ENCODE data around the gene NNMT. TPM values are rescaled to one million over a fixed set of nuclear protein-coding genes. Genes with fewer than 3 reads are reported as not detected.

Gene NNMT
- polyA plus RNA-seq, 1 donor (not counting 4 experiments of a cell fraction or from before 2014, with no cell fraction given), result 0.13 TPM

- Histone ChIP-seq H3K36me3 (ENCODE audit: control insufficient read depth in 2 of 2, extremely low read depth in 1 of 2, insufficient read depth in 2 of 2, low read length in 2 of 2) (no peaks in the 10 kb centered on the region), H2AFZ (ENCODE audit: control insufficient read depth, low read length) (no peak overlapping the region), H4K20me1 (ENCODE audit: control insufficient read depth, extremely low read depth, insufficient read depth, low read length) (no peaks in the 10 kb centered on the region), H3K79me2 (ENCODE audit: control insufficient read depth, insufficient read depth, low read length) (no peaks in the 10 kb centered on the region), H3K9me1 (ENCODE audit: control insufficient read depth, extremely low read depth, insufficient read depth, low read length) (no peaks in the 10 kb centered on the region), H3K4me3 (ENCODE audit: control insufficient read depth in 2 of 3, extremely low read depth in 1 of 3, insufficient read depth in 2 of 3, low read depth in 1 of 3, low read length in 3 of 3) (no peak overlapping the region), H3K4me2 (ENCODE audit: control insufficient read depth, extremely low read depth, insufficient read depth, low read depth, low read length) (no peak overlapping the region), H3K9ac (ENCODE audit: control insufficient read depth, extremely low read depth, insufficient read depth, low read length) (no peak overlapping the region), H3K4me1 (ENCODE audit: control insufficient read depth, extremely low read depth, insufficient read depth, low read length) (no peaks in the 10 kb centered on the region), H3K9me3 (ENCODE audit: control insufficient read depth, low read depth, low read length) (no peaks in the 10 kb centered on the region), H3K27me3 (ENCODE audit: control insufficient read depth, extremely low read depth, insufficient read depth, low read length) (peaks cover 25% of the 10 kb centered on the region), H3K27ac (ENCODE audit: control insufficient read depth, insufficient read depth, low read length) (no peak overlapping the region)
- TF ChIP-seq CTCF (optimal IDR thresholded peaks at IDR 0.05 in 1 of 3, IDR thresholded peaks at IDR 0.05 in 1 of 3, conservative IDR thresholded peaks at IDR 0.05 in 1 of 3; ENCODE audit: extremely low read depth in 1 of 3, insufficient read depth in 2 of 3, low read length in 3 of 3), result no peak
- TF ChIP-seq EZH2 (IDR thresholded peaks at IDR 0.05; ENCODE audit: low read length), result no peak
- DNase-seq (ENCODE audit: low read depth, low spot score) (no peak), FAIRE-seq (no peak)
- dilution Hi-C loops (cut with MboI; ENCODE audit: extremely low pct_ligation_motif_present, low sequenced_read_pairs), result loop anchor here (25.0 kb wide), 1 partner anchor 226 kb away; no protein-coding TSS in a partner anchor
Observed at GRCh38 chr11:114263513-114264170, 32.6 kb upstream of the NNMT start.

- FAIRE-seq, result no peak
- Histone ChIP-seq H3K4me3 (ENCODE audit: control insufficient read depth in 2 of 3, extremely low read depth in 1 of 3, insufficient read depth in 2 of 3, low read depth in 1 of 3, low read length in 3 of 3) (no peak overlapping the region), H4K20me1 (ENCODE audit: control insufficient read depth, extremely low read depth, insufficient read depth, low read length) (no peaks in the 10 kb centered on the region), H3K9me3 (ENCODE audit: control insufficient read depth, low read depth, low read length) (no peaks in the 10 kb centered on the region), H3K27ac (ENCODE audit: control insufficient read depth, insufficient read depth, low read length) (no peak overlapping the region), H3K4me2 (ENCODE audit: control insufficient read depth, extremely low read depth, insufficient read depth, low read depth, low read length) (no peak overlapping the region), H3K4me1 (ENCODE audit: control insufficient read depth, extremely low read depth, insufficient read depth, low read length) (no peaks in the 10 kb centered on the region), H2AFZ (ENCODE audit: control insufficient read depth, low read length) (no peak overlapping the region), H3K36me3 (ENCODE audit: control insufficient read depth in 2 of 2, extremely low read depth in 1 of 2, insufficient read depth in 2 of 2, low read length in 2 of 2) (no peaks in the 10 kb centered on the region), H3K9ac (ENCODE audit: control insufficient read depth, extremely low read depth, insufficient read depth, low read length) (no peak overlapping the region), H3K9me1 (ENCODE audit: control insufficient read depth, extremely low read depth, insufficient read depth, low read length) (no peaks in the 10 kb centered on the region), H3K27me3 (ENCODE audit: control insufficient read depth, extremely low read depth, insufficient read depth, low read length) (peaks cover 18% of the 10 kb centered on the region), H3K79me2 (ENCODE audit: control insufficient read depth, insufficient read depth, low read length) (no peaks in the 10 kb centered on the region)
- dilution Hi-C loops (cut with MboI; ENCODE audit: extremely low pct_ligation_motif_present, low sequenced_read_pairs), result loop anchor here (25.0 kb wide), 1 partner anchor 227 kb away; no protein-coding TSS in a partner anchor
- TF ChIP-seq EZH2 (IDR thresholded peaks at IDR 0.05; ENCODE audit: low read length) (no peak), CTCF (optimal IDR thresholded peaks at IDR 0.05 in 1 of 3, IDR thresholded peaks at IDR 0.05 in 1 of 3, conservative IDR thresholded peaks at IDR 0.05 in 1 of 3; ENCODE audit: extremely low read depth in 1 of 3, insufficient read depth in 2 of 3, low read length in 3 of 3) (no peak)
- no peak for DNase-seq (ENCODE audit: low read depth, low spot score)
Observed at GRCh38 chr11:114264381-114264780, 31.8 kb upstream of the NNMT start.

All from keratinocyte (primary cell).